Activated gamma-delta T cell treated with Interleukin-2 at 50 U/mL for 16 hours (primary cell): ENCODE data around the gene OPRD1.

Experiments
- DNase-seq: peaks from one replicate; pipeline ENCODE4 v3.0.0-alpha.2; 2020

OPRD1 gene

DNA sequence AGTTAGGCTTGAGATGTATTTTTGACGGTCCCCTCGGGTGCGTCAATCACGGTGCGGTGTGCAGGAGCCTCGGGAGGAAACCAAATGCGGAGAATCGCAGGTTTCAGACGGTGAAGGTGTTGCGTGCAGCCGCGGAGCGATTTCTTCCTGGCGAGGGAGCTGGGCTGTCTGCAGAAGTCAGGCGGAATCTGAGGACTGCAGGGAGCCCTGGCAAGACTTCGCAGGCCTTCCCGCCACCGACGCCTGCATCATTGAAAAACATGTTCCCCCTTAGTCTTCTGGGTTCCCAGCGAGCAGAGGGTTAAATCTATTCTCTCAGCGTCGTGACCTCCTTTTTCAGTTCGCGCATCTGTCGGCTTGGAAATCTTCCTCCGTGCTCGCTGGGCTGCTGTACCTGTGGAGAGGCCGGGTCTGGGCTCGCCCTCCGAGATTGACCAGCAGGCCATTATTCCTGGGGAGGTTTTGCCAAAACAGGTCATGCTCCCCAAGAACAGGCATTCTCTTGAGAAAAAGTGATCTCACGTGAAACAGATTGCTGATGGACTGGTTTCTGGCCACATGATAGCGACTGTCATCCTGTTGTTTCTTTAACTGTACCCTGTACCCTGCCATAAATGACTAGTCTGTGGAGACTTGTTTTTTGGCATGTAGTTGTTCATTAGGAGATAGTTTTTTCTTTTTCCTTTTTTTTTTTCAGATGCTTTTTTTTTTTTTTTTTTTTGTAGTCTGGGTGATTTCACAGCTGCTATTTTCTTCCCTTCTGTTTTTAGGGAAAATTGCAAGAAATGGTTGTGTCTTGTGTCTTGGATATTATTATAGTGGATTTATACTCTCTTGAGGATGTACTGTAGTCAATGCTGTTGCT is 103.3 kb downstream of the OPRD1 start:
- DNase-seq = peak; percentile 50

DNA sequence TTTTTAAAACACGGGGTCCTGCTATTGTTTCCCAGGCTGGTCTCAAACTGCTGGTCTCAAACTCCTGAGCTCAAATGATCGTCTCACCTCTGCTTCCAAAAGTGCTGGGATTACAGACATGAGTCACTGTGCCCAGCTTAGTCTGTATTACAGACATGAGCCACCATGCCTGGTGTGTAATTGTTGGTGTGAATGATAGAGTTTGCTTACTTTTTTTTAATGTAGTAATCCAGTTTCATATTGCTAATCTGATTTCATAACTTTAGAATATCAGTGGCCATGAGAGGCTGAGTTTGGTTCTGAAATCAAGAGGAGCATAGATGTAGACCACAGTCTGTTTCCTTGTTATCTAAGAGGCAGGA is 105.8 kb downstream of the OPRD1 start:
- DNase-seq = no peak
